ENCODE results near the gene GLIS1. TPM values are rescaled to one million over a fixed set of nuclear protein-coding genes. Genes with fewer than 3 reads are reported as not detected.

The GLIS1 gene
- total RNA-seq, 1 experiment from 2014 or later = 0.13 TPM

- BruUV-seq (replicated peaks) = no TSS peak
- Histone ChIP-seq H3K27me3 (replicated peaks; ENCODE audit: insufficient read depth, low read depth, low read length, poor library complexity) (no peaks in the 10 kb centered on the region), H3K36me3 (ENCODE audit: insufficient read depth, low read length, poor library complexity, severe bottlenecking) (no peaks in the 10 kb centered on the region), H3K9me3 (ENCODE audit: low read depth, low read length, poor library complexity, severe bottlenecking) (no peaks in the 10 kb centered on the region), H3K27ac (ENCODE audit: low read depth, low read length, poor library complexity, severe bottlenecking) (no peak overlapping the region), H3K4me3 (ENCODE audit: low read depth, low read length, poor library complexity, severe bottlenecking) (no peak overlapping the region), H3K4me1 (ENCODE audit: insufficient read depth, low read length, poor library complexity, severe bottlenecking) (peaks cover 6% of the 10 kb centered on the region)
- ChIA-PET CTCF (no interaction called here), POLR2A (ENCODE audit: low non-redundant PET) (no interaction called here)
- TF ChIP-seq EZH2 (IDR thresholded peaks at IDR 0.05; ENCODE audit: borderline replicate concordance, low read depth, low read length, poor library complexity, severe bottlenecking) = no peak
- DNase-seq (ENCODE audit: low spot score) = no peak
- intact Hi-C loops (cut with micrococcal nuclease; ENCODE audit: unreplicated experiment) = no loop called here
Observed at GRCh38 chr1:53572815-53573173, 166.2 kb downstream of the GLIS1 start.

- DNase-seq (ENCODE audit: low spot score) = peak; percentile 73
- H3K27ac ChIP-seq (ENCODE audit: low read depth, low read length, poor library complexity, severe bottlenecking) = no peak overlapping the region
- TF ChIP-seq CTCF (conservative IDR thresholded peaks at IDR 0.05; ENCODE audit: low read depth, low read length) (no peak), EZH2 (IDR thresholded peaks at IDR 0.05; ENCODE audit: borderline replicate concordance, low read depth, low read length, poor library complexity, severe bottlenecking) (no peak)
- no peaks in the 10 kb centered on the region for H3K9me3 ChIP-seq (ENCODE audit: low read depth, low read length, poor library complexity, severe bottlenecking)
- POLR2A ChIA-PET (ENCODE audit: low non-redundant PET) = no interaction called here
- CTCF ChIA-PET = no interaction called here
- H3K4me3 ChIP-seq (ENCODE audit: low read depth, low read length, poor library complexity, severe bottlenecking) = no peak overlapping the region
- no peaks in the 10 kb centered on the region for H3K27me3 ChIP-seq (replicated peaks; ENCODE audit: insufficient read depth, low read depth, low read length, poor library complexity)
- H3K36me3 ChIP-seq (ENCODE audit: insufficient read depth, low read length, poor library complexity, severe bottlenecking) = no peaks in the 10 kb centered on the region
- no TSS peak for BruUV-seq (replicated peaks)
- intact Hi-C loops (cut with micrococcal nuclease; ENCODE audit: unreplicated experiment) = no loop called here
- peaks cover 6% of the 10 kb centered on the region for H3K4me1 ChIP-seq (ENCODE audit: insufficient read depth, low read length, poor library complexity, severe bottlenecking)
Observed at GRCh38 chr1:53572065-53572814, 166.7 kb downstream of the GLIS1 start.

- Histone ChIP-seq H3K4me1 (ENCODE audit: insufficient read depth, low read length, poor library complexity, severe bottlenecking) (peaks cover 6% of the 10 kb centered on the region), H3K9me3 (ENCODE audit: low read depth, low read length, poor library complexity, severe bottlenecking) (no peaks in the 10 kb centered on the region), H3K36me3 (ENCODE audit: insufficient read depth, low read length, poor library complexity, severe bottlenecking) (no peaks in the 10 kb centered on the region), H3K27me3 (replicated peaks; ENCODE audit: insufficient read depth, low read depth, low read length, poor library complexity) (no peaks in the 10 kb centered on the region), H3K4me3 (ENCODE audit: low read depth, low read length, poor library complexity, severe bottlenecking) (no peak overlapping the region), H3K27ac (ENCODE audit: low read depth, low read length, poor library complexity, severe bottlenecking) (no peak overlapping the region)
- intact Hi-C loops (cut with micrococcal nuclease; ENCODE audit: unreplicated experiment) = no loop called here
- CTCF ChIA-PET = no interaction called here
- TF ChIP-seq EZH2 (IDR thresholded peaks at IDR 0.05; ENCODE audit: borderline replicate concordance, low read depth, low read length, poor library complexity, severe bottlenecking) (no peak), CTCF (conservative IDR thresholded peaks at IDR 0.05; ENCODE audit: low read depth, low read length) (no peak)
- no TSS peak for BruUV-seq (replicated peaks)
- POLR2A ChIA-PET (ENCODE audit: low non-redundant PET) = no interaction called here
- DNase-seq (ENCODE audit: low spot score) = no peak
Observed at GRCh38 chr1:53568540-53568939, 170.4 kb downstream of the GLIS1 start.

GRCh38 chr1:53567851-53568250 is 171.1 kb downstream of the GLIS1 start:
- TF ChIP-seq CTCF (conservative IDR thresholded peaks at IDR 0.05; ENCODE audit: low read depth, low read length) (no peak), EZH2 (IDR thresholded peaks at IDR 0.05; ENCODE audit: borderline replicate concordance, low read depth, low read length, poor library complexity, severe bottlenecking) (no peak)
- no peak for DNase-seq (ENCODE audit: low spot score)
- ChIA-PET CTCF (no interaction called here), POLR2A (ENCODE audit: low non-redundant PET) (no interaction called here)
- intact Hi-C loops (cut with micrococcal nuclease; ENCODE audit: unreplicated experiment) = no loop called here
- Histone ChIP-seq H3K27ac (ENCODE audit: low read depth, low read length, poor library complexity, severe bottlenecking) (no peak overlapping the region), H3K27me3 (replicated peaks; ENCODE audit: insufficient read depth, low read depth, low read length, poor library complexity) (no peaks in the 10 kb centered on the region), H3K4me3 (ENCODE audit: low read depth, low read length, poor library complexity, severe bottlenecking) (no peak overlapping the region), H3K36me3 (ENCODE audit: insufficient read depth, low read length, poor library complexity, severe bottlenecking) (no peaks in the 10 kb centered on the region), H3K4me1 (ENCODE audit: insufficient read depth, low read length, poor library complexity, severe bottlenecking) (peaks cover 6% of the 10 kb centered on the region), H3K9me3 (ENCODE audit: low read depth, low read length, poor library complexity, severe bottlenecking) (no peaks in the 10 kb centered on the region)
- no TSS peak for BruUV-seq (replicated peaks)

All from A673 (cell line).